GM23338 (cell line): Measurements from ENCODE around the gene RBP7. TPM values are rescaled to one million over a fixed set of nuclear protein-coding genes. Genes with fewer than 3 reads are reported as not detected.

Experiments
- ATAC-seq: fragments of 200-7000 bp; cut with Tn5 transposase; 3 replicates; pipeline ENCODE4 v1.9.1; 2020
- DNase-seq: peaks from one replicate; pipeline ENCODE4 v3.0.0-alpha.2; 2015; ENCODE audit warnings: low spot score
- H2AFZ ChIP-seq: fragments of 200-600 bp; sonication (generic); 2 replicates; pipeline ENCODE4 v1.8.0; 2016; ENCODE audit warnings: antibody characterized with exemption, mild to moderate bottlenecking, moderate library complexity
- H3F3A ChIP-seq: fragments of 200-600 bp; sonication (generic); replicated peaks from 2 replicates; pipeline ENCODE4 v1.8.0; 2017; ENCODE audit warnings: antibody characterized with exemption, mixed run types, low read depth
- H3K27ac ChIP-seq: fragments of 200-600 bp; sonication (generic); 2 replicates; pipeline ENCODE4 v1.6.1; 2016; ENCODE audit warnings: low read depth
- H3K27me3 ChIP-seq: fragments of 200-600 bp; sonication (generic); 2 replicates; pipeline ENCODE4 v1.8.0; 2016; ENCODE audit warnings: mild to moderate bottlenecking, mixed run types, moderate library complexity; ENCODE audit not compliant: insufficient read depth
- H3K36me3 ChIP-seq: fragments of 200-600 bp; sonication (generic); 2 replicates; pipeline ENCODE4 v1.8.0; 2016; ENCODE audit warnings: mild to moderate bottlenecking; ENCODE audit not compliant: insufficient read depth
- H3K4me1 ChIP-seq: fragments of 200-600 bp; sonication (generic); 2 replicates; pipeline ENCODE4 v1.8.0; 2016; ENCODE audit warnings: mild to moderate bottlenecking, moderate library complexity; ENCODE audit not compliant: insufficient read depth
- H3K4me2 ChIP-seq: fragments of 200-600 bp; sonication (generic); 2 replicates; pipeline ENCODE4 v1.7.1; 2017; ENCODE audit warnings: mixed run types
- H3K4me3 ChIP-seq: fragments of 200-600 bp; sonication (generic); 2 replicates; pipeline ENCODE4 v1.6.1; 2016; ENCODE audit warnings: mixed run types
- H3K79me2 ChIP-seq: fragments of 200-600 bp; sonication (generic); replicated peaks from 2 replicates; pipeline ENCODE4 v1.8.0; 2017; ENCODE audit warnings: mild to moderate bottlenecking; ENCODE audit not compliant: insufficient read depth
- H3K9me2 ChIP-seq: fragments of 200-600 bp; sonication (generic); 2 replicates; pipeline ENCODE4 v1.8.0; 2017; ENCODE audit not compliant: insufficient read depth
- H4K20me1 ChIP-seq: fragments of 200-600 bp; sonication (generic); replicated peaks from 2 replicates; pipeline ENCODE4 v1.8.0; 2017; ENCODE audit warnings: mild to moderate bottlenecking; ENCODE audit not compliant: insufficient read depth
- H3K27ac Mint-ChIP-seq: 2 replicates; pipeline ENCODE4 v1.8.0; 2020; ENCODE audit warnings: inconsistent platforms, mild to moderate bottlenecking, moderate library complexity, mixed read lengths
- H3K27me3 Mint-ChIP-seq: 3 replicates; pipeline ENCODE4 v1.8.0; 2022; ENCODE audit warnings: low read depth, mild to moderate bottlenecking, moderate library complexity, mixed read lengths, inconsistent platforms; ENCODE audit not compliant: insufficient read depth, poor library complexity
- H3K36me3 Mint-ChIP-seq: 3 replicates; pipeline ENCODE4 v1.8.0; 2021; ENCODE audit warnings: low read depth, mild to moderate bottlenecking, inconsistent platforms, moderate library complexity, mixed read lengths
- H3K4me1 Mint-ChIP-seq: 3 replicates; pipeline ENCODE4 v1.8.0; 2020; ENCODE audit warnings: mild to moderate bottlenecking, inconsistent platforms, mixed read lengths
- H3K4me3 Mint-ChIP-seq: 3 replicates; pipeline ENCODE4 v1.8.0; 2021; ENCODE audit warnings: moderate library complexity, mild to moderate bottlenecking, inconsistent platforms, mixed read lengths
- H3K9me3 Mint-ChIP-seq: 3 replicates; pipeline ENCODE4 v1.8.0; 2020; ENCODE audit warnings: moderate library complexity, mild to moderate bottlenecking, inconsistent platforms, mixed read lengths
- CREB1 ChIP-seq: fragments of 250-450 bp; sonication (Bioruptor Pico); IDR thresholded peaks from 2 replicates; pipeline ENCODE4 v1.5.0; 2020; ENCODE audit warnings: low read depth, mild to moderate bottlenecking, moderate library complexity
- EZH2 ChIP-seq: fragments of 200-600 bp; sonication (generic); IDR thresholded peaks from one replicate; pipeline ENCODE4 v1.8.0; 2017; ENCODE audit warnings: antibody characterized with exemption, mild to moderate bottlenecking, low read depth; ENCODE audit not compliant: unreplicated experiment
- EZH2phosphoT487 ChIP-seq: fragments of 200-600 bp; sonication (generic); IDR thresholded peaks from one replicate; pipeline ENCODE4 v1.8.1; 2018; ENCODE audit warnings: antibody characterized with exemption; ENCODE audit not compliant: unreplicated experiment
- JUNB ChIP-seq: IDR thresholded peaks from one replicate; pipeline ENCODE4 v1.6.1; 2016; ENCODE audit warnings: antibody characterized with exemption; ENCODE audit not compliant: unreplicated experiment
- REST ChIP-seq: IDR thresholded peaks from one replicate; pipeline ENCODE4 v1.6.1; 2018; ENCODE audit warnings: antibody characterized with exemption; ENCODE audit not compliant: unreplicated experiment
- ZNF331 ChIP-seq: fragments of 250-450 bp; sonication (Bioruptor Pico); IDR thresholded peaks from 2 replicates; pipeline ENCODE4 v1.5.0; 2020; ENCODE audit warnings: low read depth, mild to moderate bottlenecking, moderate library complexity
- ZNF462 ChIP-seq: fragments of 250-450 bp; sonication (Bioruptor Pico); IDR thresholded peaks from 2 replicates; pipeline ENCODE4 v1.5.0; 2020; ENCODE audit warnings: mild to moderate bottlenecking, moderate library complexity
- polyA plus RNA-seq: library from polyadenylated mRNA; unstranded; fragments of >200 nt; fragmentation: Nextera tagmentation; extraction: Ambion mirVana; gene quantifications from 2 replicates; pipeline ENCODE4 v1.2.1, GENCODE V29; 2016
- total RNA-seq: library from RNA; depleted of rRNA; stranded (reverse); fragments of >200 nt; shearing (Covaris generic); gene quantifications from 2 replicates; pipeline ENCODE4 v1.2.3, GENCODE V29; 2014
- TF ChIP-seq, protein P1 (sequence below): IDR thresholded peaks from 2 replicates; pipeline ENCODE4 v1.6.1; 2016; ENCODE audit warnings: antibody characterized with exemption
- TF ChIP-seq, protein P2 (sequence below), 2 experiments: fragments of 200-600 bp in 1 of 2; sonication (generic) in 1 of 2; conservative IDR thresholded peaks; 2 replicates each; pipeline versions ENCODE4 v1.5.1 to v1.6.1; 2016 to 2017; ENCODE audit warnings: antibody characterized with exemption in 2 of 2, low read depth in 2 of 2, mild to moderate bottlenecking in 2 of 2, moderate library complexity in 1 of 2

The RBP7 gene
- total and polyA plus RNA-seq, 2 experiments from 2014 or later: 3.2 to 16.7 TPM

- H3K36me3 Mint-ChIP-seq: peaks cover 19% of the 10 kb centered on the region
- H3K27ac ChIP-seq: peak overlapping the region; percentile 51; the same call in 1 of the 2 replicates
These were observed 48.7 kb downstream of the RBP7 start for GRCh38 chr1:10045480-10046355.

More at GRCh38 chr1:10045480-10046355, 48.7 kb downstream of the RBP7 start:
- H3K27me3 Mint-ChIP-seq: peaks cover 3% of the 10 kb centered on the region
- H3K9me3 Mint-ChIP-seq: no peaks in the 10 kb centered on the region
- no peaks in the 10 kb centered on the region; the same call in 1 of the 2 replicates for H3K36me3 ChIP-seq
- no peak overlapping the region for H2AFZ ChIP-seq
- TF ChIP-seq, protein P1, sequence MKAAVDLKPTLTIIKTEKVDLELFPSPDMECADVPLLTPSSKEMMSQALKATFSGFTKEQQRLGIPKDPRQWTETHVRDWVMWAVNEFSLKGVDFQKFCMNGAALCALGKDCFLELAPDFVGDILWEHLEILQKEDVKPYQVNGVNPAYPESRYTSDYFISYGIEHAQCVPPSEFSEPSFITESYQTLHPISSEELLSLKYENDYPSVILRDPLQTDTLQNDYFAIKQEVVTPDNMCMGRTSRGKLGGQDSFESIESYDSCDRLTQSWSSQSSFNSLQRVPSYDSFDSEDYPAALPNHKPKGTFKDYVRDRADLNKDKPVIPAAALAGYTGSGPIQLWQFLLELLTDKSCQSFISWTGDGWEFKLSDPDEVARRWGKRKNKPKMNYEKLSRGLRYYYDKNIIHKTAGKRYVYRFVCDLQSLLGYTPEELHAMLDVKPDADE: no peak
- TF ChIP-seq CREB1 (CRISPR knock-in tag) (no peak), ZNF331 (no peak), ZNF462 (CRISPR knock-in tag) (no peak), JUNB (no peak), REST (no peak), EZH2phosphoT487 (no peak), EZH2 (no peak)
- TF ChIP-seq, protein P2, sequence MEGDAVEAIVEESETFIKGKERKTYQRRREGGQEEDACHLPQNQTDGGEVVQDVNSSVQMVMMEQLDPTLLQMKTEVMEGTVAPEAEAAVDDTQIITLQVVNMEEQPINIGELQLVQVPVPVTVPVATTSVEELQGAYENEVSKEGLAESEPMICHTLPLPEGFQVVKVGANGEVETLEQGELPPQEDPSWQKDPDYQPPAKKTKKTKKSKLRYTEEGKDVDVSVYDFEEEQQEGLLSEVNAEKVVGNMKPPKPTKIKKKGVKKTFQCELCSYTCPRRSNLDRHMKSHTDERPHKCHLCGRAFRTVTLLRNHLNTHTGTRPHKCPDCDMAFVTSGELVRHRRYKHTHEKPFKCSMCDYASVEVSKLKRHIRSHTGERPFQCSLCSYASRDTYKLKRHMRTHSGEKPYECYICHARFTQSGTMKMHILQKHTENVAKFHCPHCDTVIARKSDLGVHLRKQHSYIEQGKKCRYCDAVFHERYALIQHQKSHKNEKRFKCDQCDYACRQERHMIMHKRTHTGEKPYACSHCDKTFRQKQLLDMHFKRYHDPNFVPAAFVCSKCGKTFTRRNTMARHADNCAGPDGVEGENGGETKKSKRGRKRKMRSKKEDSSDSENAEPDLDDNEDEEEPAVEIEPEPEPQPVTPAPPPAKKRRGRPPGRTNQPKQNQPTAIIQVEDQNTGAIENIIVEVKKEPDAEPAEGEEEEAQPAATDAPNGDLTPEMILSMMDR (conservative IDR thresholded peaks at IDR 0.05; ENCODE audit: low read depth in 2 of 2): no peak
- ATAC-seq (peak; percentile 17; the same call in 2 of the 3 replicates), DNase-seq (no peak)
- peak overlapping the region; percentile 5; the same call in 1 of the 2 replicates for H3K27ac Mint-ChIP-seq
- H3K4me3 Mint-ChIP-seq: no peak overlapping the region; the same call in 2 of the 3 replicates
- H3K4me1 Mint-ChIP-seq: peaks cover 24% of the 10 kb centered on the region
- H3K27me3 ChIP-seq: no peaks in the 10 kb centered on the region
- no peak overlapping the region for H3K4me3 ChIP-seq
- H3F3A ChIP-seq: no peaks in the 10 kb centered on the region
- no peaks in the 10 kb centered on the region for H3K9me2 ChIP-seq
- H3K4me1 ChIP-seq: peaks cover 19% of the 10 kb centered on the region
- H3K4me2 ChIP-seq: 0 out of 2 replicates have a peak overlapping the region, but pooled peaks have one; percentile 52
- H4K20me1 ChIP-seq: peaks cover 41% of the 10 kb centered on the region
- H3K79me2 ChIP-seq: peaks cover 100% of the 10 kb centered on the region
